Measurements from ENCODE around the gene POU3F3. TPM values are rescaled to one million over a fixed set of nuclear protein-coding genes. Genes with fewer than 3 reads are reported as not detected.

The POU3F3 gene
- total and polyA plus RNA-seq, 10 donors = not detected

GRCh38 chr2:104857262-104858005, 3.5 kb downstream of the POU3F3 start:
- no peak overlapping the region for H3K27ac ChIP-seq
- H3K4me1 ChIP-seq = peaks cover 17 to 55% (median 47%) of the 10 kb centered on the region in 6 donors
- intact Hi-C loops (cut with DNase I; ENCODE audit: low total_unique reads) = no loop called here
- WGBS, 5 donors = 6 to 14% (median 11%) methylated on average over 33 of the region's 33 CpGs
- TF ChIP-seq POLR2AphosphoS5 (IDR thresholded peaks at IDR 0.05) (no peak), POLR2A (IDR thresholded peaks at IDR 0.05) (no peak)
- DNase-seq = no peak
- peaks cover 25 to 97% (median 87%) of the 10 kb centered on the region in 7 donors for H3K27me3 ChIP-seq (replicated peaks in 1 of 7)
- no peaks in the 10 kb centered on the region for H3K36me3 ChIP-seq
- peaks cover 0 to 6% (median 0%) of the 10 kb centered on the region in 8 donors for H3K9me3 ChIP-seq
- peak overlapping the region in 6 of 8 donors; percentile 23 to 69 (median 30) for H3K4me3 ChIP-seq

GRCh38 chr2:104858006-104858978, 4.4 kb downstream of the POU3F3 start:
- Histone ChIP-seq H3K27me3 (replicated peaks in 1 of 7) (peaks cover 25 to 97% (median 89%) of the 10 kb centered on the region in 7 donors), H3K4me3 (peak overlapping the region in 2 of 8 donors; percentile 30 to 69), H3K4me1 (peaks cover 13 to 54% (median 42%) of the 10 kb centered on the region in 6 donors), H3K36me3 (no peaks in the 10 kb centered on the region), H3K9me3 (peaks cover 0 to 6% (median 0%) of the 10 kb centered on the region in 8 donors), H3K27ac (no peak overlapping the region)
- 12 to 17% (median 13%) methylated on average over 18 of the region's 18 CpGs for WGBS, 5 donors
- intact Hi-C loops (cut with DNase I; ENCODE audit: low total_unique reads) = no loop called here
- TF ChIP-seq POLR2AphosphoS5 (IDR thresholded peaks at IDR 0.05) = no peak
- no peak for DNase-seq

- peaks cover 27 to 97% (median 89%) of the 10 kb centered on the region in 7 donors for H3K27me3 ChIP-seq (replicated peaks in 1 of 7)
- H3K36me3 ChIP-seq = no peaks in the 10 kb centered on the region
- peaks cover 0 to 6% (median 0%) of the 10 kb centered on the region in 8 donors for H3K9me3 ChIP-seq
- no peak overlapping the region for H3K27ac ChIP-seq
- H3K4me1 ChIP-seq = peaks cover 6 to 54% (median 37%) of the 10 kb centered on the region in 6 donors
- no peak overlapping the region for H3K4me3 ChIP-seq
- 5 to 13% (median 9%) methylated on average over 5 of the region's 5 CpGs for WGBS, 5 donors
- TF ChIP-seq POLR2A (IDR thresholded peaks at IDR 0.05) (no peak), CTCF (IDR thresholded peaks at IDR 0.05 in 8 of 11, conservative IDR thresholded peaks at IDR 0.05 in 3 of 11) (no peak), POLR2AphosphoS5 (IDR thresholded peaks at IDR 0.05) (no peak)
- intact Hi-C loops (cut with DNase I; ENCODE audit: low total_unique reads) = no loop called here
- no peak for DNase-seq
Observed at GRCh38 chr2:104859291-104859765, 5.4 kb downstream of the POU3F3 start.

GRCh38 chr2:104859766-104860450, 6.0 kb downstream of the POU3F3 start:
- H3K36me3 ChIP-seq = no peaks in the 10 kb centered on the region
- peaks cover 6 to 51% (median 31%) of the 10 kb centered on the region in 6 donors for H3K4me1 ChIP-seq
- no peak overlapping the region for H3K4me3 ChIP-seq
- no peak overlapping the region for H3K27ac ChIP-seq
- no peak for DNase-seq
- TF ChIP-seq POLR2AphosphoS5 (IDR thresholded peaks at IDR 0.05) (no peak), POLR2A (IDR thresholded peaks at IDR 0.05) (no peak), CTCF (IDR thresholded peaks at IDR 0.05 in 8 of 11, conservative IDR thresholded peaks at IDR 0.05 in 3 of 11) (no peak)
- H3K27me3 ChIP-seq (replicated peaks in 1 of 7) = peaks cover 21 to 97% (median 89%) of the 10 kb centered on the region in 7 donors
- WGBS, 5 donors = 17 to 42% (median 20%) methylated on average over 1 of the region's 1 CpG
- H3K9me3 ChIP-seq = peaks cover 0 to 6% (median 0%) of the 10 kb centered on the region in 8 donors
- intact Hi-C loops (cut with DNase I; ENCODE audit: low total_unique reads) = no loop called here

Data from spleen (tissue), 11 donors.